Thoracic aorta (tissue), 2 donors: ENCODE data around the gene CACNA1G. TPM values are rescaled to one million over a fixed set of nuclear protein-coding genes. Genes with fewer than 3 reads are reported as not detected.

Experiments
- ATAC-seq: fragments of 150-250 bp; one replicate; pipeline ENCODE4 v1.8.0; 2017; ENCODE audit warnings: low read depth; ENCODE audit not compliant: insufficient number of reproducible peaks, low FRiP score
- DNase-seq: peaks from one replicate; pipeline ENCODE4 v3.0.0-alpha.2; 2020; ENCODE audit warnings: low spot score
- H3K27ac ChIP-seq, 2 donors: fragments of 200-600 bp; sonication (generic); 1 replicate in 1 of 2; 2 replicates in 1 of 2; pipeline ENCODE4 v1.5.1; 2016; ENCODE audit warnings: mild to moderate bottlenecking in 2 of 2, moderate library complexity in 2 of 2
- H3K27me3 ChIP-seq: fragments of 200-600 bp; sonication (generic); replicated peaks from 2 replicates; pipeline ENCODE4 v1.6.0; 2016; ENCODE audit warnings: mild to moderate bottlenecking; ENCODE audit not compliant: insufficient read depth
- H3K36me3 ChIP-seq: fragments of 200-600 bp; sonication (generic); one replicate; pipeline ENCODE4 v1.5.1; 2016
- H3K4me1 ChIP-seq, 2 donors: fragments of 200-600 bp; sonication (generic); 1 replicate in 1 of 2; 2 replicates in 1 of 2; pipeline versions ENCODE4 v1.5.1 to v1.6.0; 2016; ENCODE audit warnings: low read depth in 2 of 2, mild to moderate bottlenecking in 1 of 2; ENCODE audit not compliant: control insufficient read depth in 1 of 2
- H3K4me3 ChIP-seq: fragments of 200-600 bp; sonication (generic); 2 replicates; pipeline ENCODE4 v1.5.1; 2016; ENCODE audit warnings: mild to moderate bottlenecking
- H3K9me3 ChIP-seq: fragments of 200-600 bp; sonication (generic); 2 replicates; pipeline ENCODE4 v1.5.1; 2016
- CTCF ChIP-seq: fragments of 200-600 bp; sonication (generic); IDR thresholded peaks from one replicate; pipeline ENCODE4 v1.5.1; 2019; ENCODE audit warnings: antibody characterized with exemption
- total RNA-seq, 2 donors: library from RNA; depleted of rRNA; stranded (reverse); fragments of >200 nt; gene quantifications; one replicate each; pipeline versions ENCODE4 v1.1.0 to v1.2.3, GENCODE V29; 2016

Gene CACNA1G
- total RNA-seq, 2 donors from 2014 or later = 0.27 to 2.3 TPM

GRCh38 chr17:50634915-50635731, 74.6 kb downstream of the CACNA1G start:
- Histone ChIP-seq H3K27ac (peak overlapping the region; percentile 15 to 49), H3K4me3 (peak overlapping the region; percentile 88), H3K36me3 (no peaks in the 10 kb centered on the region), H3K27me3 (no peaks in the 10 kb centered on the region), H3K4me1 (peaks cover 31 to 69% of the 10 kb centered on the region in 2 donors), H3K9me3 (no peaks in the 10 kb centered on the region)
- ATAC-seq = no peak
- DNase-seq = no peak
- no peak for TF ChIP-seq CTCF

GRCh38 chr17:50635732-50635981, 75.1 kb downstream of the CACNA1G start:
- Histone ChIP-seq H3K4me3 (peak overlapping the region; percentile 88), H3K9me3 (no peaks in the 10 kb centered on the region), H3K27ac (peak overlapping the region in 1 of 2 donors; percentile 49), H3K4me1 (peaks cover 37 to 71% of the 10 kb centered on the region in 2 donors), H3K27me3 (no peaks in the 10 kb centered on the region), H3K36me3 (no peaks in the 10 kb centered on the region)
- ATAC-seq = no peak
- DNase-seq = no peak
- TF ChIP-seq CTCF = no peak

- Histone ChIP-seq H3K27me3 (no peaks in the 10 kb centered on the region), H3K36me3 (no peaks in the 10 kb centered on the region), H3K4me3 (peak overlapping the region; percentile 88), H3K9me3 (no peaks in the 10 kb centered on the region), H3K4me1 (peaks cover 42 to 71% of the 10 kb centered on the region in 2 donors), H3K27ac (no peak overlapping the region)
- DNase-seq = no peak
- TF ChIP-seq CTCF = no peak
- ATAC-seq = no peak
These were observed 75.7 kb downstream of the CACNA1G start for GRCh38 chr17:50635982-50636803.

GRCh38 chr17:50636804-50637195, 76.3 kb downstream of the CACNA1G start:
- Histone ChIP-seq H3K27me3 (no peaks in the 10 kb centered on the region), H3K4me1 (peaks cover 43 to 71% of the 10 kb centered on the region in 2 donors), H3K36me3 (no peaks in the 10 kb centered on the region), H3K4me3 (no peak overlapping the region), H3K27ac (no peak overlapping the region), H3K9me3 (no peaks in the 10 kb centered on the region)
- TF ChIP-seq CTCF = no peak
- ATAC-seq = no peak
- no peak for DNase-seq

GRCh38 chr17:50637829-50638605, 77.5 kb downstream of the CACNA1G start:
- Histone ChIP-seq H3K4me1 (peaks cover 45 to 76% of the 10 kb centered on the region in 2 donors), H3K27me3 (no peaks in the 10 kb centered on the region)

More at GRCh38 chr17:50637829-50638605, 77.5 kb downstream of the CACNA1G start:
- Histone ChIP-seq H3K9me3 (no peaks in the 10 kb centered on the region), H3K36me3 (no peaks in the 10 kb centered on the region), H3K4me3 (no peak overlapping the region), H3K27ac (peak overlapping the region; percentile 61 to 75)
- DNase-seq (no peak), ATAC-seq (no peak)
- TF ChIP-seq CTCF = no peak
